Adrenal gland (tissue), 5 donors: ENCODE results near the gene SRBD1.

Source experiments
- POLR2A ChIP-seq, 2 donors: fragments of 450-650 bp; IDR thresholded peaks; one replicate each; pipeline ENCODE4 v1.6.1; 2017; ENCODE audit warnings: antibody characterized with exemption in 2 of 2, mild to moderate bottlenecking in 2 of 2, moderate library complexity in 1 of 2
- TF ChIP-seq, protein P1 (sequence below), 6 experiments: fragments of 450-650 bp in 4 of 6; fragments of 200-600 bp in 2 of 6; sonication (generic) in 1 of 6; IDR thresholded peaks; 1 replicate in 5 of 6; 2 replicates in 1 of 6; pipeline versions ENCODE4 v1.5.1 to v1.8.0; 2016 to 2021; ENCODE audit warnings: antibody characterized with exemption in 6 of 6, mild to moderate bottlenecking in 2 of 6, moderate library complexity in 1 of 6
- donor health status: DM: no; HTN: no; CAD: no.

DNA sequence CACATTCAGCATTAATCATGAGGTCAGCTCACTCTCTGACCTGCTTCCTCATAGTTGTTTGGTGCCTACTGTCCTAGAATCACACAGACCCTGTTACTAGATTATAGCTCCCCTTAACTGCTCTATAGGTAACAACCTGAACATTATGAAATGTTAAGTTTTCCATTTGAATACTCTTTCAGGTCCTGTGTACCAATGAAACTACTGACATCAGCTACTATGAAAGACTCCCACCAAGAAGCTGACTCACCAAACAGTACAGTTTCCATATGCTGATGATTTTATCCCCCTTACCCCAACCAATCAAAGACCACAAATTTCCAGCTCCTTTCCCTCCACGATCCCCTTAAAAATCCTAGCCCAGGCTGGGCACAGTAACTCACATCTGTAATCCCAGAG, 56.3 kb downstream of the SRBD1 start:
- TF ChIP-seq, protein P1, sequence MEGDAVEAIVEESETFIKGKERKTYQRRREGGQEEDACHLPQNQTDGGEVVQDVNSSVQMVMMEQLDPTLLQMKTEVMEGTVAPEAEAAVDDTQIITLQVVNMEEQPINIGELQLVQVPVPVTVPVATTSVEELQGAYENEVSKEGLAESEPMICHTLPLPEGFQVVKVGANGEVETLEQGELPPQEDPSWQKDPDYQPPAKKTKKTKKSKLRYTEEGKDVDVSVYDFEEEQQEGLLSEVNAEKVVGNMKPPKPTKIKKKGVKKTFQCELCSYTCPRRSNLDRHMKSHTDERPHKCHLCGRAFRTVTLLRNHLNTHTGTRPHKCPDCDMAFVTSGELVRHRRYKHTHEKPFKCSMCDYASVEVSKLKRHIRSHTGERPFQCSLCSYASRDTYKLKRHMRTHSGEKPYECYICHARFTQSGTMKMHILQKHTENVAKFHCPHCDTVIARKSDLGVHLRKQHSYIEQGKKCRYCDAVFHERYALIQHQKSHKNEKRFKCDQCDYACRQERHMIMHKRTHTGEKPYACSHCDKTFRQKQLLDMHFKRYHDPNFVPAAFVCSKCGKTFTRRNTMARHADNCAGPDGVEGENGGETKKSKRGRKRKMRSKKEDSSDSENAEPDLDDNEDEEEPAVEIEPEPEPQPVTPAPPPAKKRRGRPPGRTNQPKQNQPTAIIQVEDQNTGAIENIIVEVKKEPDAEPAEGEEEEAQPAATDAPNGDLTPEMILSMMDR (IDR thresholded peaks at IDR 0.05) = no peak
- TF ChIP-seq POLR2A (IDR thresholded peaks at IDR 0.05) = no peak
